Activated CD4-positive, alpha-beta memory T cell treated with anti-CD3 and anti-CD28 coated beads for 36 hours (primary cell): ENCODE data around the gene NME1. TPM values are rescaled to one million over a fixed set of nuclear protein-coding genes. Genes with fewer than 3 reads are reported as not detected.
"Not testable (repeated sequence)": the region's sequence is repeated elsewhere in the genome, so short reads cannot be mapped to it uniquely, and the experiment has no call there.

ENCODE experiments used
- CTCF ChIA-PET: fragments of 350-600 bp; sonication (Branson Sonifier 250); formaldehyde crosslinking; loops from one replicate; lab custom pipeline; 2021; ENCODE audit warnings: antibody characterized with exemption, inconsistent platforms; lab: Charles Lee
- POLR2A ChIA-PET: fragments of 350-600 bp; sonication (Branson Sonifier 250); formaldehyde crosslinking; loops from one replicate; lab custom pipeline; 2021; ENCODE audit warnings: antibody characterized with exemption; lab: Charles Lee
- DNase-seq: peaks from one replicate; pipeline ENCODE4 v3.0.0-alpha.2; 2020
- H3K27ac Mint-ChIP-seq: one replicate; pipeline ENCODE4 v1.8.0; 2021; ENCODE audit warnings: mixed read lengths
- H3K27me3 Mint-ChIP-seq: one replicate; pipeline ENCODE4 v1.8.0; 2021; ENCODE audit warnings: mixed read lengths
- H3K36me3 Mint-ChIP-seq: one replicate; pipeline ENCODE4 v1.8.0; 2021; ENCODE audit warnings: mixed read lengths
- H3K4me1 Mint-ChIP-seq: one replicate; pipeline ENCODE4 v1.8.0; 2021; ENCODE audit warnings: low read depth, mixed read lengths
- H3K4me3 Mint-ChIP-seq: one replicate; pipeline ENCODE4 v1.8.0; 2021; ENCODE audit warnings: mild to moderate bottlenecking, mixed read lengths
- H3K9me3 Mint-ChIP-seq: one replicate; pipeline ENCODE4 v1.8.0; 2021; ENCODE audit warnings: mixed read lengths
- intact Hi-C: fragments of 100-400 bp; cut with micrococcal nuclease; formaldehyde crosslinking; loops from one replicate; pipeline ENCODE4 v1.15.1; 2023
- total RNA-seq, 2 experiments: library from RNA; stranded (reverse); gene quantifications; one replicate each; pipeline ENCODE4 v1.2.3, GENCODE V29; 2021

NME1 gene
- 100 to 1,000 TPM; 235 to 238 TPM for total RNA-seq

DNA sequence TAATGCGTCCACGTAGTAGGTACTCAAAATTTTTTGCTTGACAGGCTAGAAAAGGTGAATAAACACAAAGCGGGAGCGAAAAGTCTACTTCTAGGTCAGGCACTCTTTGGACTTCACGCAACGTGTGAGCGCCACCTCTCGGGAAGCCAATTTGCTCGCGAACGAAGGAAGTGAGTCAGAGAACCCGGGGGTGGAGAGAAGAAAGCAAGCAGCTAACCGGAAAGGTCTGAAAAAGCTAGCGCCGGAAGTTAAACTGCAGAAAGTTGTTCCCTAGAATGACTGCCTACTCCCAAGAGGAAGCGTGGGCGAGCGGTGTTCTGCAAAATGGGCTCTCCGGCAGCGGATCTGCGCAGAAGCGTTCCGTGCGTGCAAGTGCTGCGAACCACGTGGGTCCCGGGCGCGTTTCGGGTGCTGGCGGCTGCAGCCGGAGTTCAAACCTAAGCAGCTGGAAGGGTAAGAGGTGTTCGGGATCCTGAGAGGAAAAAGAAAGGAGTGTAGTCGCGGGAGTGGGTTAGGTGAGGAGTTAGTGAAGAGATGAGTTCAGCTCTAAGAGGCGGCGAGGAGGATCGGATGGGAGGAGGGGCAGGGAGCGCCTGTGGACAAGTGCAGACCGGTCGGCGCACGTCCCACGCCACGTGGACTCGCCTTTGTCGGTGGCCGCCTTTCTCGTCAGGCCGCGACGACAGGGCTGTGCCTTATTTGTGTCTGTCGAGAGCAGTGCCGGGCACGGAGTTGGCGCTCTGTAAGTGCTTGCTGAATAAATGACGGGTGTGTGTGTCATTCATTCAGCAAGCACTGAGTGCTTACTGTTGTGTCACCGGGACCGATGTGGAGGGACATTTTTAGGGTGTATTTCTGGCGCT is at the start of gene NME1:
NME1 (plus strand) TSS at position 350 of the 863 bp plus-strand sequence. CDS start 2,096 bp downstream, outside the sequence.
- H3K27ac Mint-ChIP-seq, result no peak within 1 kb of the TSS
- intact Hi-C loops, result loop anchor here (1.0 to 5.0 kb wide), 7 partner anchors 13 to 301 kb away; partner anchors contain the start of gene NME2
- POLR2A ChIA-PET, result interaction anchor here (0.7 to 1.5 kb wide), 14 partner anchors 10 to 289 kb away, joined by 3 to 16 read pairs (median 4); partner anchors contain the start of genes NME2, SPAG9 and TOB1
- H3K4me1 Mint-ChIP-seq, result peaks cover 19% of the 10 kb centered on the region
- DNase-seq, result peak; percentile 99
- no peaks in the 10 kb centered on the region for H3K9me3 Mint-ChIP-seq
- H3K4me3 Mint-ChIP-seq, result no peak within 1 kb of the TSS
- H3K27me3 Mint-ChIP-seq, result no peaks in the 10 kb centered on the region
- peaks cover 18% of the 10 kb centered on the region for H3K36me3 Mint-ChIP-seq
- CTCF ChIA-PET, result interaction anchor here (0.6 to 4.3 kb wide), 35 partner anchors 10 to 301 kb away, joined by 3 to 124 read pairs (median 4); partner anchors contain the start of genes NME2, SPAG9 and TOB1

DNA sequence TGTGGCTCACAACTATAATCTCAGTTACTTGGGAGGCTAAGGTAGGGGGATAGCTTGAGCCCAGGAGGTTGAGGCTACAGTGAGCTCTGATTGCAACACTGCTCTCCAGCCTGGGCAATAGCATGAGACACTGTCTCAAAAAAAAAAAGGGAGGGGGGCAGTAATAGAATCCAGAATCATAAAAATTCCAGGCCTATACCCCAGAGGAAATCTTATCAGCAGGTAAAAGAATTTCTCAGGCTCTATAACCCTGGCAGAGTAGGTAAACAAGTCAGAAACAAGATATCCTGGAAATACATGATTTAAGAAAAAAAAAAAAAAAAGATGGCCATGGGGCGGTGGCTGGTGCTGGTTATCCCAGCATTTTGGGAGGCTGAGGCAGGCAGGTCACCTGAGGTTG is 45.6 kb upstream of the NME1 start:
- no peaks in the 10 kb centered on the region for H3K27me3 Mint-ChIP-seq
- intact Hi-C loops, result no loop called here
- H3K9me3 Mint-ChIP-seq, result no peaks in the 10 kb centered on the region
- CTCF ChIA-PET, result no interaction called here
- peaks cover 15% of the 10 kb centered on the region for H3K4me1 Mint-ChIP-seq
- H3K27ac Mint-ChIP-seq, result no peak overlapping the region
- POLR2A ChIA-PET, result no interaction called here
- H3K4me3 Mint-ChIP-seq, result no peak overlapping the region
- no peak for DNase-seq
- H3K36me3 Mint-ChIP-seq, result no peaks in the 10 kb centered on the region

DNA sequence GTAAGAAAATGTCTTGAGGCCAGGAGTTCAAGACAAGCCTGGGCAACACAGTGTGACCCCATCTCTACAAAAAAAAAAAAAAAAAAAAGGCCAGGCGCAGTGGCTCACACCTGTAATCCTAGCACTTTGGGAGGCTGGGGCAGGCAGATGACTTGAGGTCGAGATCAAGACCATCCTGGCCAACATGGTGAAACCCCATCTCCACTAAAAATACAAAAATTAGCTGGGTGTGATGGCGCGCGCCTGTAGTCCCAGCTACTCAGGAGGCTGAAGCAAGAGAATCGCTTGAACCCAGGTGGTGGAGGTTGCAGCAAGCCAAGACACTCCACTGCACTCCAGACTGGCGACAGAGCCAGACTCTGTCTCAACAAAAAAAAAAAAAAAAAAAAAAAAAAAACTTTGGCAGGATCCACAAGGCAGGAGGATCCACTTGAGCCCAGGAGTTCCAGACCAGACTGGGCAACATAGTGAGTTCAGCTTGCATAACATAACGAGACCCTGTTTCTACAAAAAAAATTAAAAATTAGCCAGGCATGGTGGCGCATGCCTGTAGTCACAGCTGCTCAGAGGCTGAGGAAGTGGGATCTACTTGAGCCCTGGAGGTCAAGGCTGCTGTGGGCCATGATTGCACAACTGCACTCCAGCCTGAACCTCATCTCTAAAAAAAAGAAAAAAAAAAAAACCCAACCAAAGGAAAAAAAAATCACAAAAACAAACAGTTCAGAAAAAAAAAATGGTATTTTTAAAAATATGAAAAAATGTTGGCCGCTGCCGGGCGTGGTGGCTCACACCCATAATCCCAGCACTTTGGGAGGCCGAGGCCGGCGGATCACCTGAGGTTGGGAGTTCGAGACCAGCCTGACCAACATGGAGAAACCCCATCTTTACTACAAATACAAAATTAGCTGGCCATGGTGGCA is 40.8 kb upstream of the NME1 start:
- CTCF ChIA-PET, result interaction anchor here (1.0 to 1.9 kb wide), 2 partner anchors 56 to 112 kb away, joined by 3 to 5 read pairs; no protein-coding TSS in a partner anchor
- peaks cover 29% of the 10 kb centered on the region for H3K4me1 Mint-ChIP-seq
- DNase-seq, POLR2A ChIA-PET, H3K27ac Mint-ChIP-seq, intact Hi-C loops, H3K9me3 Mint-ChIP-seq, H3K4me3 Mint-ChIP-seq, H3K27me3 Mint-ChIP-seq, H3K36me3 Mint-ChIP-seq: not testable (repeated sequence)

DNA sequence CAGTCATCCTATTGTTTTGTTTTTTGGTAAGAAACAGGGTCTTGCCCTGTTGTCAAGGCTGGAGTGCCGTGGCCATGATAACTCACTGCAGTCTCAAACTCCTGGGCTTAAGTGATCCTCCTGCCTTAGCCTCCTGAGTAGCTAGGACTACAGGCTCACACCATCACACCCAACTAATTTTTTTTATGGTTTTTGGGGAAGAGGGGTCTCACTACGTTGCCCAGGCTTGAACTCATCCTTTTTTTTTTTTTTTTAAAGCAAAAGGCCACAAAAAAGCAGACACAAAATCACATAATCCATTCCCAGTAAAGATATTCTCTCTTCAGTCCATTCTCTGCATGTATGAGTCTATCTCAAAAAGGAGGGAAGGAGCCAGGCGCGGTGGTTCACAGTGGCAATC is 38.2 kb upstream of the NME1 start:
- H3K9me3 Mint-ChIP-seq, result no peaks in the 10 kb centered on the region
- no peak for DNase-seq
- H3K27ac Mint-ChIP-seq, result no peak overlapping the region
- no peaks in the 10 kb centered on the region for H3K27me3 Mint-ChIP-seq
- H3K4me1 Mint-ChIP-seq, result peaks cover 44% of the 10 kb centered on the region
- ChIA-PET CTCF (interaction anchor here (0.6 to 0.8 kb wide), 3 partner anchors 72 to 146 kb away, joined by 3 to 4 read pairs (median 3); no protein-coding TSS in a partner anchor), POLR2A (interaction anchor here (0.6 to 0.7 kb wide), 3 partner anchors 14 to 172 kb away, joined by 4 to 6 read pairs (median 6); no protein-coding TSS in a partner anchor)
- no peak overlapping the region for H3K4me3 Mint-ChIP-seq
- intact Hi-C loops, result no loop called here
- no peaks in the 10 kb centered on the region for H3K36me3 Mint-ChIP-seq

DNA sequence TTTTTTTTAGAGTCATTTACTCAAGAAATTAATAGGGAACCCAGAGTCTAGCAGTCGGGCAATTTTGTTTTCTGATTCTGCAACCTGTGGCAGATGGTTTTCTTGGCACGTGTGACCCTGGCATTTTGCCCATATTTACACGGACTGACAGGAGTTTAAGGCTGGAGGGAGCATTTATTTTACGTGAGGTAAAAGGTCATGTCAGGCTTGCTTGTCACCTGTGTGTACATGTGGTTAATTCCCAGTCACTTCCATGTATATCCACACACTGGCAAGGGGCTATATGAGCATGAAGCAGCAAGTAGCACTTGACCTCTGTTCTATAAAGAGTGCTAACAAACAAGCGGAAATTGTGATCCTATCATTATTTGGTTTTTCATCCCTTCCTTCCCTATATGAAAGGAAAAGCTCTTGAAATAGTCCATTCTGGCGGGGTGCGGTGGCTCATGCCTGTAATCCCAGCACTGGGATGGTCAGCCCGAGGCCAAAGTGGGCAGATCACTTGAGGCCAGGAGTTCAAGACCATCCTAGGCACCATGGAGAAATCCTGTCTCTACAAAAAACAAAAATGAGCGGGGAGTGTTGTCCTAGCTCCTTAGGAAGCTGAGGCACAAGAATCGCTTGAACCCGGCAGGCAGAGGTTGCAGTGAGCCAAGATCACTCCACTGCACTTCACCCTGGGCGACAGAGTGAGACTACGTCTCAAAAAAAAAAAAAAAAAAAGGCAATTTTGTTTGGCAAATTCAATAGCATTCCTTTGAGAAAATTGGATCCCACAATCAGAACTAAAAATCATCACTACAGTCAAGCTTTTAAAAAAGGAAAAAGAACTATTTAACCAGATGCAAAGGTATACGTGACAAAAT is 34.8 kb upstream of the NME1 start:
- peak overlapping the region; percentile 85 for H3K4me3 Mint-ChIP-seq
- peaks cover 55% of the 10 kb centered on the region for H3K4me1 Mint-ChIP-seq
- POLR2A ChIA-PET, result interaction anchor here (0.6 kb wide), 1 partner anchor 36 kb away, joined by 4 read pairs; no protein-coding TSS in a partner anchor
- H3K27me3 Mint-ChIP-seq, result no peaks in the 10 kb centered on the region
- intact Hi-C loops, result loop anchor here (2.0 kb wide), 1 partner anchor 34 kb away; no protein-coding TSS in a partner anchor
- no peak for DNase-seq
- no peaks in the 10 kb centered on the region for H3K36me3 Mint-ChIP-seq
- CTCF ChIA-PET, result interaction anchor here (0.6 to 3.5 kb wide), 2 partner anchors 30 to 34 kb away, joined by 3 to 31 read pairs; partner anchors contain the start of gene NME1
- no peak overlapping the region for H3K27ac Mint-ChIP-seq
- no peaks in the 10 kb centered on the region for H3K9me3 Mint-ChIP-seq

DNA sequence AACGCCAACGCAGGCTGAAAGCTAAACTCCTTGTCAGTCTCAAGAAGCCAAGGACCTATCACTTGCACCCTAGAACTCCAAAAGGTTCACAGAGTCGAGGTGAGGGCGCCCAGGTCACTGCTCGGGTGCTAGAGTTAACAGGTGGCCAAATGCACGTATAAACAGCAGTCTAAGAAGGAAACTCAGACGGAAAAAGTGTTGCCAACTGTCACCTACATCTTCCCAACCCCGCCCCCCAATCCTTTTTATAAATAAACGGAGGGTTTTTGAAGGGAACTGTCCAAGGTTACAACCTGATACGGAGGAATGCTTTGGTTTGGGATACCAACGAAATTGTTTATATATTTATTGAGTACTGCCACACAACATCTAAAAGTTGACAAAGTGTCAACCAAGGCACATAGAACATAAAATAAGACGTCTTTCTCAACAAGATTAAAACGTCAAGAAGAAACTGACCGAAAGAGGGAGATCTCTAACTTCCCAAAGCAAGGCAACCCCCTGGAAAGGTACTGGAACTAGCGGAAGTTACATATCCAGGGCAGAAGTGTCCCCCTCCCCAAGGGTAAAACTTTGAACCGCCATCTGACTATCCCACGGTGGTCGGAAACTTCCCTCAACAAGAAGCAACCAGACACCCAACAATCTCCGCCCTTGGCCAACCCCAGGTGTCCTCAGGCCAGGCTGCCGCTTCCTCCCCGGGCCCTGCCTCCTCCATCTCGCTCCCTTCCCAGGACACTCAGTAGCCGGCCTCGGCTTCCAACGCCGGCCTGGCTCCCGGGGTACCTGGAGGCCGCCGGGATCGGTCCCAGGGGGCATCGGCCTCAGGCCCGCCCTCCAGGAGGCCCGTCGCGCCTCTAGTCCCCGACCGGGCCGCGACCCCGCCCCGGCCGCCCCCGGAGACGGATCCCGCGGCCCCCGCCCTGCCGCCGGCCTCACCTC is 33.7 kb upstream of the NME1 start:
- no peaks in the 10 kb centered on the region for H3K9me3 Mint-ChIP-seq
- H3K4me3 Mint-ChIP-seq, result peak overlapping the region; percentile 85
- intact Hi-C loops, result loop anchor here (2.0 kb wide), 1 partner anchor 35 kb away; no protein-coding TSS in a partner anchor
- H3K36me3 Mint-ChIP-seq, result no peaks in the 10 kb centered on the region
- ChIA-PET POLR2A (interaction anchor here (0.6 to 3.1 kb wide), 4 partner anchors 34 to 253 kb away, joined by 4 to 22 read pairs (median 11); partner anchors contain the start of genes NME1 and TOB1), CTCF (interaction anchor here (0.6 to 3.5 kb wide), 8 partner anchors 29 to 255 kb away, joined by 3 to 31 read pairs (median 4); partner anchors contain the start of genes NME1 and NME2)
- H3K27ac Mint-ChIP-seq, result peak overlapping the region; percentile 94
- peaks cover 55% of the 10 kb centered on the region for H3K4me1 Mint-ChIP-seq
- H3K27me3 Mint-ChIP-seq, result no peaks in the 10 kb centered on the region
- DNase-seq, result peak; percentile 64

DNA sequence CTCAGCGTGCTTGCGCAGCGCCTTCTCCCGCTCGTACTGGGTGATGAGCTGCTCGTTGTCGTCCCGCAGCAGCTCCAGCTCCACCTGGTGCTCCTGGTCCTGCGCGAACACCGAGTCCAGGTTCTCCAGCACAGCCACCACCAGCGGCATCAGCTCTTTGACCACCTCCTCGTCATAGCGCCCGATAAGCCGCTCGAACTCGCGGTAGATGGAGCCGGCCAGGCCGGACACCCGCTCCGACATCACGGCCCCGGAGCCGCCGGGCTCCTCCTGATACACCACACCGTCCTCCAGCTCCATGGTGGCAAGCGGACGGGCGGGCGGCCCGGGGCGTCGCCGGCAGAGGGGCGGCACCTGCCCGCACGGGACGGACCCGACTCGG is 33.0 kb upstream of the NME1 start:
- Mint-ChIP-seq H3K27me3 (no peaks in the 10 kb centered on the region), H3K4me1 (peaks cover 50% of the 10 kb centered on the region), H3K36me3 (no peaks in the 10 kb centered on the region), H3K27ac (peak overlapping the region; percentile 94), H3K4me3 (peak overlapping the region; percentile 85), H3K9me3 (no peaks in the 10 kb centered on the region)
- peak; percentile 61 for DNase-seq
- CTCF ChIA-PET, result interaction anchor here (0.8 to 3.5 kb wide), 7 partner anchors 28 to 255 kb away, joined by 3 to 31 read pairs (median 4); partner anchors contain the start of genes NME1 and NME2
- intact Hi-C loops, result no loop called here
- POLR2A ChIA-PET, result interaction anchor here (0.6 to 3.1 kb wide), 4 partner anchors 33 to 401 kb away, joined by 3 to 22 read pairs (median 11); partner anchors contain the start of genes LUC7L3, NME1 and TOB1

DNA sequence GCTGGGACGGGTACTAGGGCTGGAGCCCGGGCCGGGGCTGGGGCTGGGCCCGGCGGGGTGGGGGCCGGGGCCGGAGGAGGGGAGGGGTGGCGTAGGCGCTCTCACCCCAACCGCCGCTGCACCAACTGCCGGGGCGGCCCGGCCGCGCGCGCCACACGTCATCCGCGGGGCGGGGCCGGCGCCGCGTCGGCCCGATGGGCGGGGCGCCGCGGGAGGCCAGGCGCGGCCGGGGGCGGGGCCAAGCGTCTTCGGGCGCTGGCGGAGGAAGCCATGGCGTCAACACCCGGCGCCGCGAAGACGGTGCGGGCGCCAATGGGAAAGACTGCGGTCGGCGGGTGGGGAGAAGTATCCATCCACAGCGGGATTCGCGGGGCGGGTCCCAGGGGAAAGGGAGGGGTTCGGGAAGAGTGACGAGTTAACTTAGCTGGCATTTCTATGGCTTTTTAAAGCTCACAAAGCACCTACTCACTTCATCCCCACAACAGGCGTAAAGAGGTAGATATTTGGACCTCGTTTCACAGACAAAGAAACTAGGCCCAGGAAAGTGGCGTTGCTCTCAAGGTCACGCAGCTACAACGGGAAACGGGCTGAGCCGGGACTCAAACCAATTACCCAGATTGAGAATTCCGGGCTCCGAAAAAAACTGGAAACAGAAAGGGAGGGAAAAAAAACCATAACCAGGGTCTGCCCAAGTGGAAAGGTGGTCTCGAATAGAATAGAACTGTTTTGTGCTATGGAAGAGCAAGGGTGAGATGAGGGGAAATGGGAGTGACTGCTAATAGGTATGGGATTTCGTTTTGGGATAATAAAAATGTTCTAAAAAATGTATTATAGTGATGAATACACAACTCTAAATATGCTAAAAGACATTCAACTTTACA is 32.4 kb upstream of the NME1 start, which contains the start of gene SPAG9:
SPAG9 (minus strand) TSS at position 130 of the 881 bp plus-strand sequence. CDS start 212 bp downstream, outside the sequence.
- Mint-ChIP-seq H3K9me3 (no peaks in the 10 kb centered on the region), H3K27me3 (no peaks in the 10 kb centered on the region), H3K27ac (peak within 1 kb of the TSS; percentile 98), H3K4me1 (peaks cover 43% of the 10 kb centered on the region), H3K4me3 (peak within 1 kb of the TSS; percentile 94), H3K36me3 (no peaks in the 10 kb centered on the region)
- intact Hi-C loops, result loop anchor here (1.0 kb wide), 5 partner anchors 26 to 254 kb away; partner anchors contain the start of genes MBTD1, NME1, NME2 and UTP18
- ChIA-PET POLR2A (interaction anchor here (0.6 to 3.1 kb wide), 4 partner anchors 32 to 402 kb away, joined by 3 to 22 read pairs (median 11); partner anchors contain the start of genes LUC7L3, NME1 and TOB1), CTCF (interaction anchor here (0.8 to 3.5 kb wide), 7 partner anchors 27 to 256 kb away, joined by 3 to 31 read pairs (median 4); partner anchors contain the start of genes NME1 and NME2)
- DNase-seq, result peak; percentile 94
